ENCODE results near the gene CCDC197. TPM values are rescaled to one million over a fixed set of nuclear protein-coding genes. Genes with fewer than 3 reads are reported as not detected.

Gene CCDC197
- total and polyA plus RNA-seq, 9 of the 15 experiments (the other 6 are each of a cell fraction or from before 2014, with no cell fraction given): not detected

DNA sequence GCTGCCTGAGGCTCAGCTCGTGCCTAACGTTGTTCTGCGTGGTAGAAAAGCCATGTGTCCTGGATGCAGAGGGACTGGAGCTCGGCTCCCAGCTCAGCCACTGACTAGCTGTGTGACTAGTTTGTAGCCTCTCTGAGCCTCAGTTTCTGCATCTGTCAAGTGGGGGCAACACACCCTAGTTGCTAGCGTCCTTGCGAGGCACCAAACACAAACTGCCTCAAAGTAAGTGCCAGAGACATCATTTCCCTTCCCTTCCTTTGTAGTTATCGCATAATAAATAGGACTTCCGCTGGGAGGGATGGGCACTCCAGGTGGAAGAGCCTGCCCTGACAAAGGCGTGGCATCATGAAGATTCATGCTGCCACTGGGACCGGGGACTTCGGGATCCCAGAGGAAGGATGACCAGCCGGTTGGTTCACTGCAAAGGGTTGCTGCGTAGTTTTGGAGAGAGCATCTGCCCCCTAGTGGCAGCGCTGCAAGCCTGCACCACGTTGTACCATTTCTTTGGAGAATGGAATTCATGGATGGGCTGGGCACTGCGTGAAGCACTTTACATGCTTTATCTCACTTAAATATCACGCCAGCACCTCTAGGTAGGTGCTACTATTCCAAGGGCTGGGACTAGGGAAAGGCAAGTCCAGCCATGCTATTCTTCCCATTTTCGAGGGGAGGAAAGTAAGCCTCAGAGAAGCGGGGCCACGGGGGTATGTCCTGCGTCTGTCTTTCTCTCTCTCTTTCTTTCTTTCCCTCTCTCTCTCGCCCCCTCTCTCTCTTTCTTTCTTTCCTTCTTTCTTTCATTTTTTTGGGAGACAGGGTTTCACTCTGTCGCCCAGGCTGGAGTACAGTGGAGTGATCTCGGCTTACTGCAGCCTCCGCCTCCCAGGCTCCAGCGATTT, 4.6 kb downstream of the CCDC197 start (continued):
- TF ChIP-seq CTCF (IDR thresholded peaks at IDR 0.05 in 2 of 3, conservative IDR thresholded peaks at IDR 0.05 in 1 of 3; ENCODE audit: insufficient read depth in 2 of 3, low read depth in 1 of 3, low read length in 3 of 3): peak; percentile 81 to 88 (median 85)

DNA sequence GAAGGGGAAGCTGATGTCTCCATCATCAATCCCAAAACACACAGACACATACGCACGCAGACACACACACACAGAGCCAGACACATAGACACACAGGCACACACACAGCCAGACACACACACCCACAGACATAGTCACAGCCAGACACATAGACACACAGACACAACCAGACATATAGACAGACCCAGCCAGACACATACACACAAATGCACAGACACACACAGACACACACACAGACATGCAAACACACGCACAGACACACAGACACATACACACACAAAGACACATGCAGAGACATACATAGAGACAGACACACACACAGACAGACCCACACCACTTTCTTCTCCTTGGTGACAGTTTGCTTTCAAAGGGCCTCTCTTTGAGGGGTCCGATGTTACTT, 6.3 kb downstream of the CCDC197 start:
- BruUV-seq (replicated peaks): no TSS peak
- in situ Hi-C loops (cut with MboI): loop anchor here (5.0 kb wide), 1 partner anchor 61 kb away; no protein-coding TSS in a partner anchor
- 0% methylated on average over 1 of the region's 4 CpGs for WGBS (ENCODE audit: insufficient coverage, low coverage, missing lambda C conversion rate)
- FAIRE-seq (no peak), ATAC-seq (no peak), DNase-seq (ENCODE audit: extremely low read depth in 1 of 4, low spot score in 3 of 4) (no peak)
- Histone ChIP-seq H3K27me3 (ENCODE audit: control insufficient read depth in 2 of 2, insufficient read depth in 2 of 2, low read length in 2 of 2) (peaks cover 0 to 11% of the 10 kb centered on the region in 2 experiments; a peak in 2 of 5 replicates), H3K9me1 (ENCODE audit: control insufficient read depth, insufficient read depth, low read length) (no peaks in the 10 kb centered on the region), H4K20me1 (replicated peaks; ENCODE audit: control insufficient read depth, insufficient read depth, low read length) (peaks cover 5% of the 10 kb centered on the region; the same call in 1 of the 2 replicates), H3K36me3 (ENCODE audit: control insufficient read depth, insufficient read depth, low read length) (no peaks in the 10 kb centered on the region), H3K4me1 (replicated peaks in 1 of 2; ENCODE audit: control insufficient read depth in 2 of 2, insufficient read depth in 2 of 2, low read length in 2 of 2) (peaks cover 0 to 6% of the 10 kb centered on the region in 2 experiments; a peak in 2 of 5 replicates), H3K9me3 (replicated peaks; ENCODE audit: control insufficient read depth, insufficient read depth, low read depth, low read length) (no peaks in the 10 kb centered on the region), H3K4me3 (no peak overlapping the region), H3K27ac (ENCODE audit: extremely low read depth, low read depth, low read length) (no peak overlapping the region), H3K9ac (ENCODE audit: insufficient read depth in 1 of 2, low read depth in 2 of 2, low read length in 2 of 2) (no peak overlapping the region), H3K4me2 (ENCODE audit: insufficient read depth, low read length) (no peak overlapping the region), H2AFZ (ENCODE audit: low read depth, low read length) (no peak overlapping the region), H3K79me2 (ENCODE audit: control insufficient read depth, insufficient read depth, low read length) (no peaks in the 10 kb centered on the region)
- ChIA-PET POLR2A (no interaction called here), CTCF (ENCODE audit: low intra/inter-chr PET ratio) (no interaction called here)
- TF ChIP-seq RBFOX2 (IDR thresholded peaks at IDR 0.05; ENCODE audit: low read depth, low read length) (no peak), SRF (CRISPR knock-in tag; IDR thresholded peaks at IDR 0.05) (no peak), TBL1XR1 (IDR thresholded peaks at IDR 0.05; ENCODE audit: low read length in 2 of 2) (no peak), SRSF1 (IDR thresholded peaks at IDR 0.05; ENCODE audit: low read depth, low read length) (no peak), PHF8 (IDR thresholded peaks at IDR 0.05; ENCODE audit: borderline replicate concordance, low read length) (no peak), KAT7 (CRISPR knock-in tag; IDR thresholded peaks at IDR 0.05; ENCODE audit: borderline replicate concordance) (no peak), DDX20 (tag; IDR thresholded peaks at IDR 0.05; ENCODE audit: low read depth) (no peak), AFF4 (CRISPR knock-in tag; IDR thresholded peaks at IDR 0.05) (no peak), EWSR1 (IDR thresholded peaks at IDR 0.05; ENCODE audit: borderline replicate concordance, low read depth, partially characterized antibody) (no peak)
- intact Hi-C loops (cut with micrococcal nuclease): loop anchor here (5.0 kb wide), 2 partner anchors 66 to 346 kb away; no protein-coding TSS in a partner anchor
